GM12864 (cell line): ENCODE results near the gene MAGI1.

Experiments
- DNase-seq: peaks from one replicate; pipeline ENCODE4 v3.0.0-alpha.2; 2011; ENCODE audit warnings: low read depth
- H3K4me3 ChIP-seq: 2 replicates; pipeline ENCODE4 v1.5.1; 2011; ENCODE audit warnings: mild to moderate bottlenecking, low read depth, low read length, control low read depth
- CTCF ChIP-seq: IDR thresholded peaks from 2 replicates; pipeline ENCODE4 v1.5.1; 2011; ENCODE audit warnings: low read depth, mild to moderate bottlenecking, moderate library complexity, low read length, control low read depth, inconsistent platforms; ENCODE audit errors: missing control alignments

Gene MAGI1

GRCh38 chr3:65326574-65326973 lies 712.1 kb downstream of the MAGI1 start:
- no peak overlapping the region for H3K4me3 ChIP-seq
- DNase-seq: no peak
- no peak for TF ChIP-seq CTCF

- H3K4me3 ChIP-seq: no peak overlapping the region
- no peak for TF ChIP-seq CTCF
- DNase-seq: no peak
These were observed 715.8 kb downstream of the MAGI1 start for GRCh38 chr3:65322910-65323309.

GRCh38 chr3:65318231-65318630 lies 720.5 kb downstream of the MAGI1 start:
- no peak overlapping the region for H3K4me3 ChIP-seq
- TF ChIP-seq CTCF: no peak
- DNase-seq: no peak

- no peak for DNase-seq
- no peak for TF ChIP-seq CTCF
- H3K4me3 ChIP-seq: no peak overlapping the region
These were observed 723.8 kb downstream of the MAGI1 start for GRCh38 chr3:65314916-65315315.

- H3K4me3 ChIP-seq: no peak overlapping the region
- no peak for TF ChIP-seq CTCF
- DNase-seq: no peak
These were observed 724.4 kb downstream of the MAGI1 start for GRCh38 chr3:65314269-65314668.

- H3K4me3 ChIP-seq: no peak overlapping the region
- TF ChIP-seq CTCF: no peak
- DNase-seq: no peak
These were observed 725.1 kb downstream of the MAGI1 start for GRCh38 chr3:65313666-65314065.

GRCh38 chr3:65305836-65306235 lies 732.9 kb downstream of the MAGI1 start:
- no peak overlapping the region for H3K4me3 ChIP-seq
- no peak for TF ChIP-seq CTCF
- DNase-seq: no peak
